GM23338 (cell line): ENCODE data around the gene ARID4B. TPM values are rescaled to one million over a fixed set of nuclear protein-coding genes. Genes with fewer than 3 reads are reported as not detected.

ENCODE experiments used
- ATAC-seq: fragments of 200-7000 bp; cut with Tn5 transposase; 3 replicates; pipeline ENCODE4 v1.9.1; 2020
- DNase-seq: peaks from one replicate; pipeline ENCODE4 v3.0.0-alpha.2; 2015; ENCODE audit warnings: low spot score
- H2AFZ ChIP-seq: fragments of 200-600 bp; sonication (generic); 2 replicates; pipeline ENCODE4 v1.8.0; 2016; ENCODE audit warnings: antibody characterized with exemption, mild to moderate bottlenecking, moderate library complexity
- H3F3A ChIP-seq: fragments of 200-600 bp; sonication (generic); replicated peaks from 2 replicates; pipeline ENCODE4 v1.8.0; 2017; ENCODE audit warnings: antibody characterized with exemption, mixed run types, low read depth
- H3K27ac ChIP-seq: fragments of 200-600 bp; sonication (generic); 2 replicates; pipeline ENCODE4 v1.6.1; 2016; ENCODE audit warnings: low read depth
- H3K27me3 ChIP-seq: fragments of 200-600 bp; sonication (generic); 2 replicates; pipeline ENCODE4 v1.8.0; 2016; ENCODE audit warnings: mild to moderate bottlenecking, mixed run types, moderate library complexity; ENCODE audit not compliant: insufficient read depth
- H3K36me3 ChIP-seq: fragments of 200-600 bp; sonication (generic); 2 replicates; pipeline ENCODE4 v1.8.0; 2016; ENCODE audit warnings: mild to moderate bottlenecking; ENCODE audit not compliant: insufficient read depth
- H3K4me1 ChIP-seq: fragments of 200-600 bp; sonication (generic); 2 replicates; pipeline ENCODE4 v1.8.0; 2016; ENCODE audit warnings: mild to moderate bottlenecking, moderate library complexity; ENCODE audit not compliant: insufficient read depth
- H3K4me2 ChIP-seq: fragments of 200-600 bp; sonication (generic); 2 replicates; pipeline ENCODE4 v1.7.1; 2017; ENCODE audit warnings: mixed run types
- H3K4me3 ChIP-seq: fragments of 200-600 bp; sonication (generic); 2 replicates; pipeline ENCODE4 v1.6.1; 2016; ENCODE audit warnings: mixed run types
- H3K79me2 ChIP-seq: fragments of 200-600 bp; sonication (generic); replicated peaks from 2 replicates; pipeline ENCODE4 v1.8.0; 2017; ENCODE audit warnings: mild to moderate bottlenecking; ENCODE audit not compliant: insufficient read depth
- H3K9me2 ChIP-seq: fragments of 200-600 bp; sonication (generic); 2 replicates; pipeline ENCODE4 v1.8.0; 2017; ENCODE audit not compliant: insufficient read depth
- H4K20me1 ChIP-seq: fragments of 200-600 bp; sonication (generic); replicated peaks from 2 replicates; pipeline ENCODE4 v1.8.0; 2017; ENCODE audit warnings: mild to moderate bottlenecking; ENCODE audit not compliant: insufficient read depth
- H3K27ac Mint-ChIP-seq: 2 replicates; pipeline ENCODE4 v1.8.0; 2020; ENCODE audit warnings: inconsistent platforms, mild to moderate bottlenecking, moderate library complexity, mixed read lengths
- H3K27me3 Mint-ChIP-seq: 3 replicates; pipeline ENCODE4 v1.8.0; 2022; ENCODE audit warnings: low read depth, mild to moderate bottlenecking, moderate library complexity, mixed read lengths, inconsistent platforms; ENCODE audit not compliant: insufficient read depth, poor library complexity
- H3K36me3 Mint-ChIP-seq: 3 replicates; pipeline ENCODE4 v1.8.0; 2021; ENCODE audit warnings: low read depth, mild to moderate bottlenecking, inconsistent platforms, moderate library complexity, mixed read lengths
- H3K4me1 Mint-ChIP-seq: 3 replicates; pipeline ENCODE4 v1.8.0; 2020; ENCODE audit warnings: mild to moderate bottlenecking, inconsistent platforms, mixed read lengths
- H3K4me3 Mint-ChIP-seq: 3 replicates; pipeline ENCODE4 v1.8.0; 2021; ENCODE audit warnings: moderate library complexity, mild to moderate bottlenecking, inconsistent platforms, mixed read lengths
- H3K9me3 Mint-ChIP-seq: 3 replicates; pipeline ENCODE4 v1.8.0; 2020; ENCODE audit warnings: moderate library complexity, mild to moderate bottlenecking, inconsistent platforms, mixed read lengths
- CREB1 ChIP-seq: fragments of 250-450 bp; sonication (Bioruptor Pico); IDR thresholded peaks from 2 replicates; pipeline ENCODE4 v1.5.0; 2020; ENCODE audit warnings: low read depth, mild to moderate bottlenecking, moderate library complexity
- JUNB ChIP-seq: IDR thresholded peaks from one replicate; pipeline ENCODE4 v1.6.1; 2016; ENCODE audit warnings: antibody characterized with exemption; ENCODE audit not compliant: unreplicated experiment
- NANOG ChIP-seq: IDR thresholded peaks from 2 replicates; pipeline ENCODE4 v1.6.1; 2016; ENCODE audit warnings: antibody characterized with exemption, borderline replicate concordance
- POLR2AphosphoS5 ChIP-seq: IDR thresholded peaks from 2 replicates; pipeline ENCODE4 v1.6.1; 2016; ENCODE audit warnings: antibody characterized with exemption, low read depth
- STAT1 ChIP-seq: IDR thresholded peaks from one replicate; pipeline ENCODE4 v1.6.1; 2016; ENCODE audit warnings: antibody characterized with exemption; ENCODE audit not compliant: unreplicated experiment
- ZNF114 ChIP-seq: fragments of 250-450 bp; sonication (Bioruptor Pico); IDR thresholded peaks from 2 replicates; pipeline ENCODE4 v1.5.0; 2020; ENCODE audit warnings: mild to moderate bottlenecking, moderate library complexity
- ZNF331 ChIP-seq: fragments of 250-450 bp; sonication (Bioruptor Pico); IDR thresholded peaks from 2 replicates; pipeline ENCODE4 v1.5.0; 2020; ENCODE audit warnings: low read depth, mild to moderate bottlenecking, moderate library complexity
- polyA plus RNA-seq: library from polyadenylated mRNA; unstranded; fragments of >200 nt; fragmentation: Nextera tagmentation; extraction: Ambion mirVana; gene quantifications from 2 replicates; pipeline ENCODE4 v1.2.1, GENCODE V29; 2016
- total RNA-seq: library from RNA; depleted of rRNA; stranded (reverse); fragments of >200 nt; shearing (Covaris generic); gene quantifications from 2 replicates; pipeline ENCODE4 v1.2.3, GENCODE V29; 2014
- TF ChIP-seq, protein P1 (sequence below): fragments of 250-450 bp; sonication (Bioruptor Pico); IDR thresholded peaks from 2 replicates; pipeline ENCODE4 v1.5.0; 2020; ENCODE audit warnings: mild to moderate bottlenecking, moderate library complexity
- TF ChIP-seq, protein P2 (sequence below): IDR thresholded peaks from 2 replicates; pipeline ENCODE4 v1.6.1; 2016; ENCODE audit warnings: antibody characterized with exemption
- TF ChIP-seq, protein P3 (sequence below), 2 experiments: fragments of 200-600 bp in 1 of 2; sonication (generic) in 1 of 2; conservative IDR thresholded peaks; 2 replicates each; pipeline versions ENCODE4 v1.5.1 to v1.6.1; 2016 to 2017; ENCODE audit warnings: antibody characterized with exemption in 2 of 2, low read depth in 2 of 2, mild to moderate bottlenecking in 2 of 2, moderate library complexity in 1 of 2

The ARID4B gene
- total and polyA plus RNA-seq, 2 experiments from 2014 or later: 25.1 to 59.8 TPM

- 0 out of 2 replicates have a peak, but pooled peaks cover 6% of the 10 kb centered on the region for H3F3A ChIP-seq
- ATAC-seq: peak; percentile 95
- peak within 1 kb of the TSS; percentile 97 for H3K4me2 ChIP-seq
- H4K20me1 ChIP-seq: peaks cover 40% of the 10 kb centered on the region
- peaks cover 24% of the 10 kb centered on the region for H3K4me1 ChIP-seq
- Mint-ChIP-seq H3K4me1 (peaks cover 18% of the 10 kb centered on the region; the same call in 2 of the 3 replicates), H3K36me3 (peaks cover 65% of the 10 kb centered on the region), H3K4me3 (peak within 1 kb of the TSS; percentile 100), H3K27me3 (peaks cover 17% of the 10 kb centered on the region), H3K27ac (peak within 1 kb of the TSS; percentile 100), H3K9me3 (no peaks in the 10 kb centered on the region; the same call in 2 of the 3 replicates)
- H3K36me3 ChIP-seq: peaks cover 22% of the 10 kb centered on the region; the same call in 1 of the 2 replicates
- peaks cover 49% of the 10 kb centered on the region for H3K79me2 ChIP-seq
- no peaks in the 10 kb centered on the region for H3K27me3 ChIP-seq
- DNase-seq: peak; percentile 98
- peak within 1 kb of the TSS; percentile 96 for H3K27ac ChIP-seq
- peak; percentile 85 for TF ChIP-seq CREB1
- TF ChIP-seq STAT1: no peak
- TF ChIP-seq, protein P1, sequence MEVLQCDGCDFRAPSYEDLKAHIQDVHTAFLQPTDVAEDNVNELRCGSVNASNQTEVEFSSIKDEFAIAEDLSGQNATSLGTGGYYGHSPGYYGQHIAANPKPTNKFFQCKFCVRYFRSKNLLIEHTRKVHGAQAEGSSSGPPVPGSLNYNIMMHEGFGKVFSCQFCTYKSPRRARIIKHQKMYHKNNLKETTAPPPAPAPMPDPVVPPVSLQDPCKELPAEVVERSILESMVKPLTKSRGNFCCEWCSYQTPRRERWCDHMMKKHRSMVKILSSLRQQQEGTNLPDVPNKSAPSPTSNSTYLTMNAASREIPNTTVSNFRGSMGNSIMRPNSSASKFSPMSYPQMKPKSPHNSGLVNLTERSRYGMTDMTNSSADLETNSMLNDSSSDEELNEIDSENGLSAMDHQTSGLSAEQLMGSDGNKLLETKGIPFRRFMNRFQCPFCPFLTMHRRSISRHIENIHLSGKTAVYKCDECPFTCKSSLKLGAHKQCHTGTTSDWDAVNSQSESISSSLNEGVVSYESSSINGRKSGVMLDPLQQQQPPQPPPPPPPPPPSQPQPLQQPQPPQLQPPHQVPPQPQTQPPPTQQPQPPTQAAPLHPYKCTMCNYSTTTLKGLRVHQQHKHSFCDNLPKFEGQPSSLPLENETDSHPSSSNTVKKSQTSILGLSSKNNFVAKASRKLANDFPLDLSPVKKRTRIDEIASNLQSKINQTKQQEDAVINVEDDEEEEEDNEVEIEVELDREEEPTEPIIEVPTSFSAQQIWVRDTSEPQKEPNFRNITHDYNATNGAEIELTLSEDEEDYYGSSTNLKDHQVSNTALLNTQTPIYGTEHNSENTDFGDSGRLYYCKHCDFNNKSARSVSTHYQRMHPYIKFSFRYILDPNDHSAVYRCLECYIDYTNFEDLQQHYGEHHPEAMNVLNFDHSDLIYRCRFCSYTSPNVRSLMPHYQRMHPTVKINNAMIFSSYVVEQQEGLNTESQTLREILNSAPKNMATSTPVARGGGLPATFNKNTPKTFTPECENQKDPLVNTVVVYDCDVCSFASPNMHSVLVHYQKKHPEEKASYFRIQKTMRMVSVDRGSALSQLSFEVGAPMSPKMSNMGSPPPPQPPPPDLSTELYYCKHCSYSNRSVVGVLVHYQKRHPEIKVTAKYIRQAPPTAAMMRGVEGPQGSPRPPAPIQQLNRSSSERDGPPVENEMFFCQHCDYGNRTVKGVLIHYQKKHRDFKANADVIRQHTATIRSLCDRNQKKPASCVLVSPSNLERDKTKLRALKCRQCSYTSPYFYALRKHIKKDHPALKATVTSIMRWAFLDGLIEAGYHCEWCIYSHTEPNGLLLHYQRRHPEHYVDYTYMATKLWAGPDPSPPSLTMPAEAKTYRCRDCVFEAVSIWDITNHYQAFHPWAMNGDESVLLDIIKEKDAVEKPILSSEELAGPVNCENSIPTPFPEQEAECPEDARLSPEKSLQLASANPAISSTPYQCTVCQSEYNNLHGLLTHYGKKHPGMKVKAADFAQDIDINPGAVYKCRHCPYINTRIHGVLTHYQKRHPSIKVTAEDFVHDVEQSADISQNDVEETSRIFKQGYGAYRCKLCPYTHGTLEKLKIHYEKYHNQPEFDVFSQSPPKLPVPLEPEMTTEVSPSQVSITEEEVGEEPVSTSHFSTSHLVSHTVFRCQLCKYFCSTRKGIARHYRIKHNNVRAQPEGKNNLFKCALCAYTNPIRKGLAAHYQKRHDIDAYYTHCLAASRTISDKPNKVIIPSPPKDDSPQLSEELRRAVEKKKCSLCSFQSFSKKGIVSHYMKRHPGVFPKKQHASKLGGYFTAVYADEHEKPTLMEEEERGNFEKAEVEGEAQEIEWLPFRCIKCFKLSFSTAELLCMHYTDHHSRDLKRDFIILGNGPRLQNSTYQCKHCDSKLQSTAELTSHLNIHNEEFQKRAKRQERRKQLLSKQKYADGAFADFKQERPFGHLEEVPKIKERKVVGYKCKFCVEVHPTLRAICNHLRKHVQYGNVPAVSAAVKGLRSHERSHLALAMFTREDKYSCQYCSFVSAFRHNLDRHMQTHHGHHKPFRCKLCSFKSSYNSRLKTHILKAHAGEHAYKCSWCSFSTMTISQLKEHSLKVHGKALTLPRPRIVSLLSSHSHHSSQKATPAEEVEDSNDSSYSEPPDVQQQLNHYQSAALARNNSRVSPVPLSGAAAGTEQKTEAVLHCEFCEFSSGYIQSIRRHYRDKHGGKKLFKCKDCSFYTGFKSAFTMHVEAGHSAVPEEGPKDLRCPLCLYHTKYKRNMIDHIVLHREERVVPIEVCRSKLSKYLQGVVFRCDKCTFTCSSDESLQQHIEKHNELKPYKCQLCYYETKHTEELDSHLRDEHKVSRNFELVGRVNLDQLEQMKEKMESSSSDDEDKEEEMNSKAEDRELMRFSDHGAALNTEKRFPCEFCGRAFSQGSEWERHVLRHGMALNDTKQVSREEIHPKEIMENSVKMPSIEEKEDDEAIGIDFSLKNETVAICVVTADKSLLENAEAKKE (CRISPR knock-in tag): no peak
- TF ChIP-seq, protein P2, sequence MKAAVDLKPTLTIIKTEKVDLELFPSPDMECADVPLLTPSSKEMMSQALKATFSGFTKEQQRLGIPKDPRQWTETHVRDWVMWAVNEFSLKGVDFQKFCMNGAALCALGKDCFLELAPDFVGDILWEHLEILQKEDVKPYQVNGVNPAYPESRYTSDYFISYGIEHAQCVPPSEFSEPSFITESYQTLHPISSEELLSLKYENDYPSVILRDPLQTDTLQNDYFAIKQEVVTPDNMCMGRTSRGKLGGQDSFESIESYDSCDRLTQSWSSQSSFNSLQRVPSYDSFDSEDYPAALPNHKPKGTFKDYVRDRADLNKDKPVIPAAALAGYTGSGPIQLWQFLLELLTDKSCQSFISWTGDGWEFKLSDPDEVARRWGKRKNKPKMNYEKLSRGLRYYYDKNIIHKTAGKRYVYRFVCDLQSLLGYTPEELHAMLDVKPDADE: peak; percentile 72
- peak; percentile 94 for TF ChIP-seq POLR2AphosphoS5
- no peak for TF ChIP-seq NANOG
- TF ChIP-seq ZNF114: no peak
- TF ChIP-seq, protein P3, sequence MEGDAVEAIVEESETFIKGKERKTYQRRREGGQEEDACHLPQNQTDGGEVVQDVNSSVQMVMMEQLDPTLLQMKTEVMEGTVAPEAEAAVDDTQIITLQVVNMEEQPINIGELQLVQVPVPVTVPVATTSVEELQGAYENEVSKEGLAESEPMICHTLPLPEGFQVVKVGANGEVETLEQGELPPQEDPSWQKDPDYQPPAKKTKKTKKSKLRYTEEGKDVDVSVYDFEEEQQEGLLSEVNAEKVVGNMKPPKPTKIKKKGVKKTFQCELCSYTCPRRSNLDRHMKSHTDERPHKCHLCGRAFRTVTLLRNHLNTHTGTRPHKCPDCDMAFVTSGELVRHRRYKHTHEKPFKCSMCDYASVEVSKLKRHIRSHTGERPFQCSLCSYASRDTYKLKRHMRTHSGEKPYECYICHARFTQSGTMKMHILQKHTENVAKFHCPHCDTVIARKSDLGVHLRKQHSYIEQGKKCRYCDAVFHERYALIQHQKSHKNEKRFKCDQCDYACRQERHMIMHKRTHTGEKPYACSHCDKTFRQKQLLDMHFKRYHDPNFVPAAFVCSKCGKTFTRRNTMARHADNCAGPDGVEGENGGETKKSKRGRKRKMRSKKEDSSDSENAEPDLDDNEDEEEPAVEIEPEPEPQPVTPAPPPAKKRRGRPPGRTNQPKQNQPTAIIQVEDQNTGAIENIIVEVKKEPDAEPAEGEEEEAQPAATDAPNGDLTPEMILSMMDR (conservative IDR thresholded peaks at IDR 0.05; ENCODE audit: low read depth in 2 of 2): 0 out of 4 replicates have a peak, but pooled peaks of 1 of the 2 experiments have one; percentile 0
- no peak for TF ChIP-seq ZNF331
- no peak for TF ChIP-seq JUNB
- peak within 1 kb of the TSS; percentile 98 for H3K4me3 ChIP-seq
- no peaks in the 10 kb centered on the region for H3K9me2 ChIP-seq
- H2AFZ ChIP-seq: peak within 1 kb of the TSS; percentile 7; the same call in 1 of the 2 replicates
Measured at GRCh38 chr1:235128456-235129328, 199.3 kb downstream of the ARID4B start, which contains the start of gene TOMM20. TOMM20 (minus strand) TSS chr1:235128837; CDS start chr1:235128715, 122 bp downstream.
